Measurements from ENCODE around the gene TBC1D22B.

DNA sequence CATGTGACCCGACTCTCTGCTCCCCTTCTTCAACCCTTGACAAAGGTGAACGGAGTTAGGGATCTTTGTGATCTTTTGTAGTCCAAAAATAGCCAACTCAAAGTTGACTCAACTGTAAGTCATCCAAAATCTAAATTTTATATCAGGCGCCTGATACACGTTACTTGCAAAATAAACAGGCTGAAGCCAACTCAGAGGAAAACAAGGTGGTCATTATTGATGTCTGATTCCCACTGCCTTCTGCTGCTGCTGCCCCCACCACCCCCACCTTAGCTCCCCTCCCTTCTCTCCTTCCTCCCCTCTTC is 83.0 kb downstream of the TBC1D22B start:
- TF ChIP-seq, protein P1, sequence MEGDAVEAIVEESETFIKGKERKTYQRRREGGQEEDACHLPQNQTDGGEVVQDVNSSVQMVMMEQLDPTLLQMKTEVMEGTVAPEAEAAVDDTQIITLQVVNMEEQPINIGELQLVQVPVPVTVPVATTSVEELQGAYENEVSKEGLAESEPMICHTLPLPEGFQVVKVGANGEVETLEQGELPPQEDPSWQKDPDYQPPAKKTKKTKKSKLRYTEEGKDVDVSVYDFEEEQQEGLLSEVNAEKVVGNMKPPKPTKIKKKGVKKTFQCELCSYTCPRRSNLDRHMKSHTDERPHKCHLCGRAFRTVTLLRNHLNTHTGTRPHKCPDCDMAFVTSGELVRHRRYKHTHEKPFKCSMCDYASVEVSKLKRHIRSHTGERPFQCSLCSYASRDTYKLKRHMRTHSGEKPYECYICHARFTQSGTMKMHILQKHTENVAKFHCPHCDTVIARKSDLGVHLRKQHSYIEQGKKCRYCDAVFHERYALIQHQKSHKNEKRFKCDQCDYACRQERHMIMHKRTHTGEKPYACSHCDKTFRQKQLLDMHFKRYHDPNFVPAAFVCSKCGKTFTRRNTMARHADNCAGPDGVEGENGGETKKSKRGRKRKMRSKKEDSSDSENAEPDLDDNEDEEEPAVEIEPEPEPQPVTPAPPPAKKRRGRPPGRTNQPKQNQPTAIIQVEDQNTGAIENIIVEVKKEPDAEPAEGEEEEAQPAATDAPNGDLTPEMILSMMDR (conservative IDR thresholded peaks at IDR 0.05; ENCODE audit: low read depth, low read length), result no peak
- no peak for TF ChIP-seq EZH2phosphoT487 (IDR thresholded peaks at IDR 0.05; ENCODE audit: borderline replicate concordance, low read length)
- no peak for TF ChIP-seq EZH2 (IDR thresholded peaks at IDR 0.05; ENCODE audit: low read length, unreplicated experiment)

Measured in PC-3 (cell line).